Natural killer cell (primary cell): ENCODE results near the gene AREL1. TPM values are rescaled to one million over a fixed set of nuclear protein-coding genes. Genes with fewer than 3 reads are reported as not detected.

ENCODE experiments used
- ATAC-seq, 3 donors: fragments of 150-1000 bp in 2 of 3; fragments of 200-7000 bp in 1 of 3; cut with Tn5 transposase; 1 replicate in 1 of 3; 2 replicates in 2 of 3; pipeline ENCODE4 v1.10.0; 2021; ENCODE audit warnings: mild to moderate bottlenecking in 2 of 3, moderate library complexity in 2 of 3
- DNase-seq, 2 donors: peaks; one replicate each; pipeline versions ENCODE4 v3.0.0 to v3.0.0-alpha.2; 2013 to 2021; ENCODE audit warnings: mixed read lengths in 1 of 2
- H3K27ac ChIP-seq: one replicate; pipeline ENCODE4 v1.5.1; 2013; ENCODE audit warnings: mild to moderate bottlenecking, low read length
- H3K27me3 ChIP-seq: one replicate; pipeline ENCODE4 v1.6.1; 2013; ENCODE audit warnings: low read length; ENCODE audit not compliant: control insufficient read depth, insufficient read depth
- H3K36me3 ChIP-seq: one replicate; pipeline ENCODE4 v1.6.1; 2013; ENCODE audit warnings: low read length; ENCODE audit not compliant: control insufficient read depth, insufficient read depth
- H3K4me1 ChIP-seq: one replicate; pipeline ENCODE4 v1.6.1; 2013; ENCODE audit warnings: low read length; ENCODE audit not compliant: control insufficient read depth, insufficient read depth
- H3K4me3 ChIP-seq: one replicate; pipeline ENCODE4 v1.5.1; 2013; ENCODE audit warnings: low read length
- H3K9me3 ChIP-seq: one replicate; pipeline ENCODE4 v1.6.1; 2013; ENCODE audit warnings: low read length; ENCODE audit not compliant: control insufficient read depth, insufficient read depth
- H3K27ac Mint-ChIP-seq, 2 donors: one replicate each; pipeline ENCODE4 v1.8.0; 2022; ENCODE audit warnings: mild to moderate bottlenecking in 2 of 2, mixed read lengths in 2 of 2, moderate library complexity in 1 of 2
- H3K27me3 Mint-ChIP-seq, 2 donors: one replicate each; pipeline ENCODE4 v1.8.0; 2022; ENCODE audit warnings: low read depth in 2 of 2, mixed read lengths in 2 of 2
- H3K36me3 Mint-ChIP-seq: one replicate; pipeline ENCODE4 v1.8.0; 2022; ENCODE audit warnings: mixed read lengths
- H3K4me1 Mint-ChIP-seq, 2 donors: one replicate each; pipeline ENCODE4 v1.8.0; 2022; ENCODE audit warnings: mixed read lengths in 2 of 2
- H3K4me3 Mint-ChIP-seq: one replicate; pipeline ENCODE4 v1.8.0; 2022; ENCODE audit warnings: mild to moderate bottlenecking, moderate library complexity, mixed read lengths
- H3K9me3 Mint-ChIP-seq, 2 donors: one replicate each; pipeline ENCODE4 v1.8.0; 2022; ENCODE audit warnings: mixed read lengths in 2 of 2
- CTCF ChIP-seq: fragments of 200-600 bp; IDR thresholded peaks from one replicate; pipeline ENCODE4 v1.8.0; 2022; ENCODE audit warnings: antibody characterized with exemption
- WGBS: methylation state at CpG from one replicate; pipeline ENCODE4 v1.1.7; 2013; ENCODE audit warnings: missing lambda C conversion rate; ENCODE audit not compliant: insufficient coverage; 5-methylcytosine and 5-hydroxymethylcytosine counted together
- intact Hi-C: fragments of 100-400 bp; cut with micrococcal nuclease; formaldehyde crosslinking; loops from one replicate; pipeline ENCODE4 v1.14.2; 2022
- total RNA-seq, 4 donors: library from RNA; stranded (reverse); fragments of 120-200 nt in 1 of 4; gene quantifications; one replicate each; pipeline versions ENCODE4 v1.2.3 to v1.2.4, GENCODE V29; 2013 to 2022

Gene AREL1
- total RNA-seq, 3 donors from 2014 or later (not counting 1 experiment from before 2014, with no cell fraction given) = 65.9 to 83.0 (median 82.3) TPM

GRCh38 chr14:74754157-74754556 is 41.3 kb upstream of the AREL1 start:
- peaks cover 4% of the 10 kb centered on the region for H3K9me3 ChIP-seq
- intact Hi-C loops = no loop called here
- no peak overlapping the region for H3K4me3 ChIP-seq
- peaks cover 15% of the 10 kb centered on the region for H3K36me3 Mint-ChIP-seq
- no peak overlapping the region for H3K27ac Mint-ChIP-seq
- H3K27me3 ChIP-seq = no peaks in the 10 kb centered on the region
- no peaks in the 10 kb centered on the region for H3K36me3 ChIP-seq
- H3K4me1 ChIP-seq = no peaks in the 10 kb centered on the region
- H3K9me3 Mint-ChIP-seq = peaks cover 2 to 11% of the 10 kb centered on the region in 2 donors
- 90% methylated on average over 1 of the region's 2 CpGs for WGBS
- H3K27ac ChIP-seq = no peak overlapping the region
- no peak for ATAC-seq
- TF ChIP-seq CTCF = no peak
- DNase-seq = no peak
- H3K27me3 Mint-ChIP-seq = peaks cover 5 to 7% of the 10 kb centered on the region in 2 donors
- no peak overlapping the region for H3K4me3 Mint-ChIP-seq
- no peaks in the 10 kb centered on the region for H3K4me1 Mint-ChIP-seq

GRCh38 chr14:74747237-74747636 is 34.4 kb upstream of the AREL1 start:
- Histone ChIP-seq H3K9me3 (no peaks in the 10 kb centered on the region), H3K4me1 (no peaks in the 10 kb centered on the region), H3K4me3 (no peak overlapping the region), H3K27ac (no peak overlapping the region), H3K36me3 (no peaks in the 10 kb centered on the region), H3K27me3 (no peaks in the 10 kb centered on the region)
- Mint-ChIP-seq H3K27ac (no peak overlapping the region), H3K9me3 (peaks cover 0 to 5% of the 10 kb centered on the region in 2 donors), H3K4me3 (no peak overlapping the region), H3K4me1 (no peaks in the 10 kb centered on the region), H3K27me3 (no peaks in the 10 kb centered on the region), H3K36me3 (no peaks in the 10 kb centered on the region)
- no peak for DNase-seq
- 90% methylated on average over 2 of the region's 2 CpGs for WGBS
- intact Hi-C loops = no loop called here
- no peak for ATAC-seq
- TF ChIP-seq CTCF = no peak

GRCh38 chr14:74739293-74740030 is 26.6 kb upstream of the AREL1 start:
- DNase-seq = no peak
- H3K4me3 ChIP-seq = no peak overlapping the region
- intact Hi-C loops = no loop called here
- H3K4me1 Mint-ChIP-seq = no peaks in the 10 kb centered on the region
- peaks cover 9% of the 10 kb centered on the region for H3K36me3 Mint-ChIP-seq
- H3K27me3 Mint-ChIP-seq = no peaks in the 10 kb centered on the region
- WGBS = 97% methylated on average over 8 of the region's 8 CpGs
- no peak for TF ChIP-seq CTCF
- no peaks in the 10 kb centered on the region for H3K9me3 Mint-ChIP-seq
- no peak overlapping the region for H3K27ac ChIP-seq
- no peaks in the 10 kb centered on the region for H3K9me3 ChIP-seq
- H3K36me3 ChIP-seq = peaks cover 27% of the 10 kb centered on the region
- no peaks in the 10 kb centered on the region for H3K27me3 ChIP-seq
- H3K27ac Mint-ChIP-seq = no peak overlapping the region
- H3K4me1 ChIP-seq = no peaks in the 10 kb centered on the region
- no peak for ATAC-seq
- H3K4me3 Mint-ChIP-seq = no peak overlapping the region
